Measurements from ENCODE around the gene NEO1. TPM values are rescaled to one million over a fixed set of nuclear protein-coding genes. Genes with fewer than 3 reads are reported as not detected.

Gene NEO1
- total and polyA plus RNA-seq, 9 of the 15 experiments (the other 6 are each of a cell fraction or from before 2014, with no cell fraction given): 0.08 to 1.7 (median 0.48) TPM

DNA sequence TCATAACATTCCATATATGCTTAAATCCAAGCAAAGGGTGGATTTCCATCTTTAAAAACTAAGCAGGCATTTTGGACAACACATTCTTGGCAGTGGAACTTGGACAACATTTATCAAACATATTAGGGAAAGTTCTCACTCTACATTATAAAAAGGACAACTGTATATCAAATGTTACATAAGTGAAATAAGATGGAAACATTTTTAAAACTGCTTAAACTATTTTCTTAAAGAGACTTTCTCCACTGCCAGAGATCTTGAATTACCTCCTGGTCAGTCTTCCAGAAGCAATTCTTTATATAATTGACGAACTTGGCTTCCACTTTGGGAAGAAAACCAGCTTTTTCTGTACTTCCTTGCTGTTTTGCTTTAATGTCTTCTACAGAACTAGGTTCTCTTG lies 109.3 kb downstream of the NEO1 start (continued):
- TF ChIP-seq, protein P1, sequence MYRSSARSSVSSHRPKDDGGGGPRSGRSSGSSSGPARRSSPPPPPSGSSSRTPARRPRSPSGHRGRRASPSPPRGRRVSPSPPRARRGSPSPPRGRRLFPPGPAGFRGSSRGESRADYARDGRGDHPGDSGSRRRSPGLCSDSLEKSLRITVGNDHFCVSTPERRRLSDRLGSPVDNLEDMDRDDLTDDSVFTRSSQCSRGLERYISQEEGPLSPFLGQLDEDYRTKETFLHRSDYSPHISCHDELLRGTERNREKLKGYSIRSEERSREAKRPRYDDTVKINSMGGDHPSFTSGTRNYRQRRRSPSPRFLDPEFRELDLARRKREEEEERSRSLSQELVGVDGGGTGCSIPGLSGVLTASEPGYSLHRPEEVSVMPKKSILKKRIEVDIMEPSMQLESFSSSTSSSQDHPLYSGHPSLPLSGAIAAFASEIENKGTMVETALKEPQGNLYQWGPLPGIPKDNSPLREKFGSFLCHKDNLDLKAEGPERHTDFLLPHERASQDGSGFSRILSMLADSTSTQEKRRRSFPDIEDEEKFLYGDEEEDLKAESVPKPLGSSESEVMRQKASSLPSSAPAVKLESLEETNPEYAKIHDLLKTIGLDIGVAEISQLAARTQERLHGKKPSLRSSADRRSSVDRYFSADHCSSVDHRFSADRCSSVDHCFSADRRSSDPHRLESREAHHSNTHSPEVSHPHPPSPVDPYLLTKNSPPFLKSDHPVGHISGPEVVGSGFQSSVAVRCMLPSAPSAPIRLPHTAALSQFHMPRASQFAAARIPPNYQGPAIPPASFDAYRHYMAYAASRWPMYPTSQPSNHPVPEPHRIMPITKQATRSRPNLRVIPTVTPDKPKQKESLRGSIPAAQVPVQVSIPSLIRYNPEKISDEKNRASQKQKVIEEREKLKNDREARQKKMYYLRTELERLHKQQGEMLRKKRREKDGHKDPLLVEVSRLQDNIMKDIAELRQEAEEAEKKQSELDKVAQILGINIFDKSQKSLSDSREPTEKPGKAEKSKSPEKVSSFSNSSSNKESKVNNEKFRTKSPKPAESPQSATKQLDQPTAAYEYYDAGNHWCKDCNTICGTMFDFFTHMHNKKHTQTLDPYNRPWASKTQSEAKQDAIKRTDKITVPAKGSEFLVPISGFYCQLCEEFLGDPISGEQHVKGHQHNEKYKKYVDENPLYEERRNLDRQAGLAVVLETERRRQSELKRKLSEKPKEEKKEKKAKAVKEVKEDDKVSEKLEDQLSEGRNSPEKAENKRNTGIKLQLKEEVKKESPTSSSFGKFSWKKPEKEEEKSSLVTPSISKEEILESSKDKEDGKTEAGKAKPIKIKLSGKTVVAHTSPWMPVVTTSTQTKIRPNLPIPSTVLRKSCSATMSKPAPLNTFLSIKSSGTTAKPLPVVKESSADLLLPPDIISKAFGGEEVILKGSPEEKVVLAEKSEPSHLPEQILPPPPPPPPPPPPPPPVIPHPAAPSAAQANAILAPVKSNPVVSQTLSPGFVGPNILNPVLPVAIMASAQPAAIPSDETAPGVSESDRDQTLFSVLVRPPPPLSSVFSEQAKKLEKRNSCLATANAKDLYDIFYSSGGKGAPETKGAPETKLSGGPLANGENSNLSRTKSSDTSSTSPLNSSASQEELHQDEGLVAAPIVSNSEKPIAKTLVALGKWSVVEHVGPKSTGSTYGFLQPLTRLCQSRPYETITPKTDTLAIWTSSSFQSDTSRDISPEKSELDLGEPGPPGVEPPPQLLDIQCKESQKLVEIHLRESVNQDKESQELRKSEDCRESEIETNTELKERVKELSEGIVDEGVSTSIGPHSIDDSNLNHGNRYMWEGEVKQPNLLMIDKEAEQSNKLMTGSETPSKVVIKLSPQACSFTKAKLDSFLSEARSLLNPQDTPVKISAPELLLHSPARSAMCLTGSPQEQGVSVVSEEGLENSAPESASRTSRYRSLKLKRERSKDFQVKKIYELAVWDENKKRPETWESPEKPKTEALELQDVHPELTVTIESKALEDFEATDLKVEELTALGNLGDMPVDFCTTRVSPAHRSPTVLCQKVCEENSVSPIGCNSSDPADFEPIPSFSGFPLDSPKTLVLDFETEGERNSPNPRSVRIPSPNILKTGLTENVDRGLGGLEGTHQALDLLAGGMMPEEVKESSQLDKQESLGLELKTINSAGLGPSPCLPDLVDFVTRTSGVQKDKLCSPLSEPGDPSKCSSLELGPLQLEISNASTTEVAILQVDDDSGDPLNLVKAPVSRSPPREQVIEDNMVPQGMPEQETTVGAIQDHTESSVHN (IDR thresholded peaks at IDR 0.05; ENCODE audit: borderline replicate concordance in 1 of 2, low read depth in 1 of 2): no peak
- TF ChIP-seq NR4A1 (CRISPR knock-in tag; IDR thresholded peaks at IDR 0.05) (no peak), NR4A1 (tag; IDR thresholded peaks at IDR 0.05) (no peak), ZNF764 (CRISPR knock-in tag; IDR thresholded peaks at IDR 0.05; ENCODE audit: low read depth) (no peak), GTF2F1 (IDR thresholded peaks at IDR 0.05; ENCODE audit: low read depth, low read length) (no peak), ZNF224 (CRISPR knock-in tag; IDR thresholded peaks at IDR 0.05) (no peak)
